AG20443 (cell line): ENCODE results near the gene COQ9.
A peak's percentile ranks its signal among the peaks of the same experiment; 100 is the strongest.

ENCODE experiments used
- DNase-seq: peaks from one replicate; pipeline ENCODE4 v3.0.0; 2012; ENCODE audit warnings: low spot score, mixed read lengths

COQ9 gene

GRCh38 chr16:57473176-57473840 is 26.0 kb downstream of the COQ9 start:
- no peak for DNase-seq

DNA sequence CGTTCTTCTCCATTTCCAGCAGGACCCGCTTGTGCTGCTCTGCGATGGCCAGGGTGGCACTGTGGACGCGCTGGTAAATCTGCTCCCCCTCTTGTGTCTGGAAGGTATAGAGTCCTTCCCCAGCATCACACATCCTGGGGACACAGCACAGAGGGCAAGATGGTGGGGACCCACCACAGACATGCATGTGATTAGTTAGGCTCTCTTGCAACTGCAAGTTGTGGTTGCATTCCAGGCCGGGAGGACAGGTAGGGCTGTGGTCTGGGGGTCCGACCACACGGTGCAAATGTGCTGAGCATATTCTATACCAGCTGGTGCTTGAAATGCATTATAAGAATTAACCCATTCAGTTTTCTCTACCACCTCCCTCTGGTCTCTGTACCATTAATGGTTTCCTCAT is 26.6 kb downstream of the COQ9 start:
- DNase-seq, result no peak

DNA sequence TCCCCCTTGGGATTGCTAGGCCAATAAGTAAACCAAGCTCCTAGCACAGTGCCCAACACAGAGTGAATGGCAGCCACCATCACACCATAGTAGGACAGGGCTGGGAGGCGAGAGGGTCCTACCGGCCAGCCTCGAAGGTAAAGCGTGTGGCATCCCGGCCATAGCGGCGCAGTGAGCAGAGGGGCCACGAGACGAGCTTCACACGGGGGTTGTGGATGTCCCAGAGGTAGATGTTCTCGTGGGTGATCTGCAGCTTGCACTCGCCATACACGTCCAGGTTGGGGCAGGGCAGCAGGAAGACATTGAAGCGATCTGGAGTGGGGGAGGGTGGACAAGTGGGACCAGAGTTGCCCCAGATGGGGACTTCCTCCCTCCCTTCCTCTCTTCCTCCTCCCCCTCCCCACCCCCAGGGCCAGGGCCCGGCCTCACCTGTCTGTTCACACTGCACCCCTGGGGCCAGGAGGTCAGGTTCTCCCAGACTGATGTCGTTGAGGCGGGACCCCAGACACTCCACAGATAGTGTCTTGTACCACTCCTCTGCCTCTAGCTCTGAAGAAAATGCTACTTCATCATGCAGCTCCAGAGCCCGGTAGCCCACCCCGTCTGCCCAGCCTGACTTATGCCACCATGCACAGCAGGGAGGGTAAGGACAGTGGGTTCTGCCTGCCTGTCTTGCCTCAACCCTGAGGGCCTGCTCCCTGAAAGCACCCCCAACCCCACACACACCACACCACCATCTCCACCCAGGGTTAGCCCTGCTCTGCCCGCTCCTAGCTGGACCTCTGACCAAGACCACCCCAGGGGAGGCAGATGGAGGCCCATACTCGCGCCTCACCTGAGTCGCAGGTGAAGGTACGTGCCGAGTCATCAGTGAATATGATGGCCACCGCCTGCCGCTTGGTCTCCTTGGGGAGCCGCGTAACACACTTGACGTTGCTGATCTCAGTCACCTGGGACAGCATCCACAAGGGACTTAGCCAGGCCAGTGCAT is 27.7 kb downstream of the COQ9 start:
- no peak for DNase-seq

DNA sequence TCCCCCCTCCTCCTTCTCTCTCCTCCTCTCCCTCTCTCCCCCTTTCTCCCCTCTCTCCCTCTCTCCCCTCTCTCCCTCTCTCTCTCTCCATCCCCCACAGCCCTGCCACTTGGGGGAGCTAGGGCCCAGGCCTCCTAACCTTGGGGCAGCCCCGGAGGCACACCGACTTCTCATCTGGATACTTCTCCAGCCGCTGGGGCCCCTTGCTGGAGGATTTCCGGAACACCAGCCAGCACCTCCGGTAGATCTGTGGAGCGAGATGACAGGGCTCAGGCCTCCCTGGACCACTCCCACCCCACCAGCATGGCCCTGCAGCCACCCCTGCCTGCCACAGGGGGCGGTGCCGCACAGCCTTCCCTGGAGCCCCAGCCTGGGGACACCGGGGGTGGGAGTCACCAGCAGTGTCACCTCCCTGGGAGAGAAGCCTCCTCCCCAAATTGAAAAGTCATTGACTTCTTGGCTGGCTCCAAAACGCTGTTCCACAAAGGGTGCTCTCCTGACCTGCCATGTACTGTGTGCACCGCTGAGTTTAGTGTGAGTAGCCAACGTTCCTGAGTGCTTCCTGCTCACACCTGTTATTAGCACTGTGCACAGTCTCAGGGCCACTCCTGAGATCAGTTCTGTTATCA is 28.5 kb downstream of the COQ9 start:
- no peak for DNase-seq

GRCh38 chr16:57476546-57477410 is 29.5 kb downstream of the COQ9 start:
- no peak for DNase-seq

GRCh38 chr16:57477531-57478202 is 30.4 kb downstream of the COQ9 start:
- DNase-seq, result no peak

- no peak for DNase-seq
Observed at GRCh38 chr16:57478396-57479204, 31.3 kb downstream of the COQ9 start.

DNA sequence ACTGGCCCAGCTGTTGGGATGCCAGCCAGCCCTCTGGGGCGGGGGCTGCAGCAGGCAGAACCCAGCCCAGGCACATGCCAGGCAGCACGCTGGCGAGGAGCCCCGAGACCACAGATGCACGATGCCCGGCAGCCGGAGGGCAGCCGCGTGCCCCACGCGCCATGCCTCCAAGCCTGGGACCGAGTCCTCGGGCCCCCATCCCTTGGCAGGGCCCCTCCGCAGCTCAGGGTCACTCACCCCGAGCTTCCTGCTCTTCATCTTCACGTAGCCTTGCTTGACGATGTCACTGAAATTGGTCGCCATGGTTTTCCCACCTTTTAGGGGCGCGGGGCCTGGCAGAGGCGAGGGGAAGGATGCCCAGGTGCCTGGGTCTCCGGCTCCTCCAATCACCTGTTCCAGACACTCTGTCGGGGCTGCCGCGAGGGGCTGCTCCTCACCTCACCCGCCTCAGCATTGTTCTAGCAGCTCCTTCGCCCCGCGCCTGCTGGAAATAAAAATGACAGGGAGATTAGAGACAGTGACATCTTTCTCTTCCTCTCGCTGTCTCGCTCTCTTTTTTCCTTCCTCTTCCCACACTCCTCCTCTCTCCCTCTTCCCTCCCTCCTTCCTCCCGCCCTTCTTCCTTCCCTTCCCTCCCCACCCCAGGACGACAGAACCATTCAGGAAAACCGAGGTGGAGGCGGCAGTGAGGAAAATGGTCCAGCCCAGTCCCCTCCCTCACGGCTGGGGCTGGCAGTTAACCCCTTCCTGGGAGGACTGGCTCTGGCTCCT is 32.1 kb downstream of the COQ9 start:
- peak; percentile 80 for DNase-seq

DNA sequence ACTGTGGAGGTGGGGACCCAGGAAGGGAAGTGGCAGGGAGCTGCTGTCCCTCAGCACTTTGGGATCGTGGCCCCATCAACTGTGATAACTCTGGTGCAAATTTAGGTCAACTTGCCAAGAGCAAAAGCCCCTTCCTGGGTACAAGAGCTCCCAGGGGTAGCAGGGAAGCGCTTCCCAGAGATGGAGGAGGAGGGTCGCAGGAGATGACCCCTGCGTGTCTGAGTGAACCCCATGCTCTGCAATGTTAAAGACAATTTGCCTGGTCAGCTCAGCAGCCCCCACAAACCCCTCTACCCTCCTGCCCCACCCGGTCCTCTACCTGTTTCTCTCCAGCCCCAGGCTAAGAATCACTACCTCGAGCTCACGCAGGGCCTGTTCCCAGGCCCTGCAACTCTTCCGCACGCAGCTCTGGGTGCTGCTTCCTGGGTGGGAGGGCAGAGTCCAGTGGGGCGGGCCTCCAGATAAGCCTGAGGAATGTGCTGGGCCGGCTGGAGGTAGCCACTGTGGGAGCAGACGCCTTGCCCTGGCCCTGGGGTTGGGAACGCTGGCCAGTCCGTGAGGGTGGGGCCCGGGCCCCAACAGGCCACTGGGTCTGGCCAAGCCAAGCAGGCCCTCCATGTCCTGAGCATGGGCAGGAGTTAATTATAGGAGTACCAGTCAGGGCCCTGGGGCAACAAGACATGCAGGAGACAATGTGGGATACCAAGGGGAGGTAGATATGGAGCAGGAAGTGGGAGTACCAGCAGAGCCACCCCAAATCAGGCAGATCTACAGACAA is 32.9 kb downstream of the COQ9 start:
- DNase-seq, result peak; percentile 74

DNA sequence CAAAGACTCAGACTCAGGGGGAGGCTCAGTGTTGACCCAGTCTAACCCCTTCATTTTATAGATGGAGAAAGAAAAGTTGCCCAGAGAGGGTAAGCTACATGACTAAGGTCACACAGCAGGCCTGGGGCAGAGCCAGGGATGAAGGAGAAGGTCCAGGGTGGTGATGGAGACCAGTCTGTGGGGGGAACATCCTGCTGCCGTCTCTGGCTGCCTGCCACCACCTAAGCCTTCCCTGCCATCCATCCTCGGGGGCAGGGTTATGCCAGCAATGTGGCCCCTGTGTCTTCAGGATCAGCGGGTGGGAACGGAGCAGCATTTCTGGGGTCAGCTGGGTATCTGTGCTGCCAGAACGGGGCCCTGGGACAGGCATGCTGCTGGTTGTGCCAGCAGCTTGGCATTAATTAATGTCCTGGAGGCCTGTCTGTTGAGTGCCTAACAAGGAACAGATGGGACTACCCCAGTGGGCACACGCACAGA is 33.5 kb downstream of the COQ9 start:
- no peak for DNase-seq

DNA sequence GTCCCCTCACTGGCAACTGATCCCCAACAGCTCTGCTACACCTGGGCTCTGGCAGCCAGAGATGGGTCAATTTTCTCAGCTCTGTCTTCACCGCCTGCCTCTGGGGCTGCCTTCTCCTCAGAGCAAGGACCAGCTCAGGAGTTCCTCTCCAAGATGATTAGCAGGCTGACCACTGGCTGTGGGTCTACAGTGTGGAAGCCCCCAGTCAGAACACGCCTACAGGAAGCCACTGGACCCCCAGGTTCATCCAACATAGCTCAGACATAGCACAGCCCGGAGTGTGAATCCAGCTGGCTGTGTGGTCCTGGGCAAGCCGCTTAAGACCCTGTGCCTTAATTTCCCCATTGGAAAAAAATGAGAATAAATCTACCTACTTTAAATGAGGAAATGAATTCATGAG is 34.1 kb downstream of the COQ9 start:
- DNase-seq, result no peak

GRCh38 chr16:57482845-57483545 is 35.7 kb downstream of the COQ9 start:
- no peak for DNase-seq

DNA sequence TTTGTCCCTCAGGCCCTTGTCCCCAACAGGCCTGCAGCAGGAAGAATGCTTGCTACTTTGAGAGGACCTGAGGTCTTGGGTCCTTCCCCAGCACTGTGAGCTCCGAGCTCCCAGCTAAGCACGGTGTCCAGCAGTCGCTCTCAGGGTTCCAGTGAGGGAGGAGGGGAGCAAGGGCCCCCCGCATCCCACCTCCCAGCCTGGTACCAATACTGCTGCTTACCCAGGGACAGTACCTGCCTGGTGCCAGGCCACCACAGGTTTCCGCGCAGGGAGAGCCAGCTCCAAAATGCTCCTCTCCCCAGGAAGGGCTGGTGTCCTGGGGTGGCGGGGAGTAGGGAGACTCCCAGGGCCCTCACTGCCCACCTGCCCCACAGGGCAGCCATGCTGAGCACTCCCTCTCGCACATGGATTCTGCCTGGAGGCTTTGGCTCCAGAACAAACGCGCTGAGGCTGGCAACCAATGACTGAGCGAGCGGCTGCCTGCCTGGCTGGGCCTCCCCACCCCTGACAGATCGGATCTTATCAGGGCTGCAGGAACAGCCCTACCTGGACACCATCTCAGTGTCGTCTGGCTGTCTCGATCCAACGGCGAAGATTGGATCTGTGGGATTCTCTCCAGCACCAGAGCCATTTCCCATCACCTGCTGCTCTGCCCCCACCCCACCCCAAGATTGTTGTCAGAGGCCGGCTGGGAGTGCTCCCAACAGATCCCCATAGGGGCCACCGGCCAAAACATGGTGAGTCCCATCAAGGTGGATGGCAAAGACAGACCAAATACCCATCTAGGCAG is 36.6 kb downstream of the COQ9 start:
- no peak for DNase-seq

GRCh38 chr16:57484515-57485005 is 37.3 kb downstream of the COQ9 start:
- no peak for DNase-seq

- peak; percentile 57 for DNase-seq
Observed at GRCh38 chr16:57485091-57485915, 38.0 kb downstream of the COQ9 start.
